Caco-2 (cell line): Measurements from ENCODE around the gene WDR91. TPM values are rescaled to one million over a fixed set of nuclear protein-coding genes. Genes with fewer than 3 reads are reported as not detected.

ENCODE experiments used
- BruUV-seq: library from RNA; stranded (reverse); fragments of 400-500 nt; replicated peaks from 2 replicates; lab custom pipeline; 2021; lab: Mats Ljungman, UMichigan
- CTCF ChIA-PET: fragments of 300-600 bp; sonication (Branson Sonifier 250); formaldehyde crosslinking; loops from one replicate; lab custom pipeline; 2022; ENCODE audit warnings: antibody characterized with exemption; lab: Charles Lee
- POLR2A ChIA-PET: fragments of 300-600 bp; sonication (Branson Sonifier 250); formaldehyde crosslinking; loops from one replicate; lab custom pipeline; 2022; ENCODE audit warnings: antibody characterized with exemption; lab: Charles Lee
- DNase-seq, 2 experiments: peaks; one replicate each; pipeline versions ENCODE4 v3.0.0 to v3.0.0-alpha.2; 2020 to 2022
- H3K27me3 ChIP-seq: replicated peaks from 2 replicates; pipeline ENCODE4 v1.6.0; 2011; ENCODE audit warnings: low read length; ENCODE audit not compliant: control insufficient read depth, insufficient read depth
- H3K36me3 ChIP-seq: 2 replicates; pipeline ENCODE4 v1.5.1; 2011; ENCODE audit warnings: low read length; ENCODE audit not compliant: control insufficient read depth, insufficient read depth
- H3K4me1 ChIP-seq: fragments of 250-450 bp; sonication (Bioruptor Pico); 2 replicates; pipeline ENCODE4 v1.5.1; 2020; ENCODE audit warnings: mild to moderate bottlenecking
- H3K4me3 ChIP-seq: 2 replicates; pipeline ENCODE4 v1.5.1; 2011; ENCODE audit warnings: low read depth, mild to moderate bottlenecking, control low read depth, low read length
- H3K9me3 ChIP-seq: fragments of 250-450 bp; sonication (Bioruptor Pico); 2 replicates; pipeline ENCODE4 v1.5.1; 2020; ENCODE audit warnings: mild to moderate bottlenecking, moderate library complexity
- H3K27ac Mint-ChIP-seq: one replicate; pipeline ENCODE4 v1.8.0; 2022; ENCODE audit warnings: mixed read lengths; ENCODE audit not compliant: unreplicated experiment
- H3K27me3 Mint-ChIP-seq: one replicate; pipeline ENCODE4 v1.8.0; 2022; ENCODE audit warnings: mixed read lengths; ENCODE audit not compliant: insufficient read depth, unreplicated experiment
- H3K36me3 Mint-ChIP-seq: one replicate; pipeline ENCODE4 v1.8.0; 2022; ENCODE audit warnings: mild to moderate bottlenecking, mixed read lengths; ENCODE audit not compliant: insufficient read depth, unreplicated experiment
- H3K4me1 Mint-ChIP-seq: one replicate; pipeline ENCODE4 v1.8.0; 2022; ENCODE audit warnings: low read depth, mixed read lengths; ENCODE audit not compliant: unreplicated experiment
- H3K4me3 Mint-ChIP-seq: one replicate; pipeline ENCODE4 v1.8.0; 2022; ENCODE audit warnings: mild to moderate bottlenecking, moderate library complexity, mixed read lengths; ENCODE audit not compliant: unreplicated experiment
- H3K9me3 Mint-ChIP-seq: one replicate; pipeline ENCODE4 v1.8.0; 2022; ENCODE audit warnings: mixed read lengths; ENCODE audit not compliant: unreplicated experiment
- CTCF ChIP-seq, 2 experiments: fragments of 200-600 bp in 1 of 2; IDR thresholded peaks; 1 replicate in 1 of 2; 2 replicates in 1 of 2; pipeline versions ENCODE4 v1.5.1 to v1.8.0; 2011 to 2022; ENCODE audit warnings: antibody characterized with exemption in 1 of 2, control low read depth in 1 of 2, inconsistent platforms in 1 of 2, low read depth in 1 of 2, low read length in 1 of 2, mild to moderate bottlenecking in 1 of 2, moderate library complexity in 1 of 2; ENCODE audit not compliant: insufficient read depth in 1 of 2, severe bottlenecking in 1 of 2, unreplicated experiment in 1 of 2
- intact Hi-C: fragments of 100-400 bp; cut with micrococcal nuclease; formaldehyde crosslinking; loops from one replicate; pipeline ENCODE4 v1.10.0; 2022; ENCODE audit not compliant: unreplicated experiment
- total RNA-seq: library from RNA; stranded (reverse); gene quantifications from 2 replicates; pipeline ENCODE4 v1.2.3, GENCODE V29; 2022

The WDR91 gene
- total RNA-seq, 1 experiment from 2014 or later = 12.6 TPM

GRCh38 chr7:135166338-135166990, 44.9 kb downstream of the WDR91 start:
- H3K4me3 Mint-ChIP-seq = no peak overlapping the region
- H3K36me3 Mint-ChIP-seq = peaks cover 91% of the 10 kb centered on the region
- peaks cover 5% of the 10 kb centered on the region for H3K36me3 ChIP-seq
- peaks cover 12% of the 10 kb centered on the region; the same call in 1 of the 2 replicates for H3K4me1 ChIP-seq
- CTCF ChIA-PET = no interaction called here
- no peaks in the 10 kb centered on the region for H3K27me3 Mint-ChIP-seq
- no peaks in the 10 kb centered on the region for H3K9me3 ChIP-seq
- H3K27me3 ChIP-seq = no peaks in the 10 kb centered on the region
- TF ChIP-seq CTCF (IDR thresholded peaks at IDR 0.05; ENCODE audit: insufficient read depth in 1 of 2, low read depth in 1 of 2, low read length in 1 of 2, severe bottlenecking in 1 of 2, unreplicated experiment in 1 of 2) = no peak
- POLR2A ChIA-PET = no interaction called here
- no peak overlapping the region for H3K27ac Mint-ChIP-seq
- peaks cover 16% of the 10 kb centered on the region for H3K9me3 Mint-ChIP-seq
- no peak overlapping the region for H3K4me3 ChIP-seq
- BruUV-seq = no TSS peak
- peaks cover 20% of the 10 kb centered on the region for H3K4me1 Mint-ChIP-seq
- intact Hi-C loops = no loop called here
- DNase-seq = no peak

- Histone ChIP-seq H3K4me3 (no peak overlapping the region), H3K36me3 (peaks cover 5% of the 10 kb centered on the region), H3K9me3 (no peaks in the 10 kb centered on the region), H3K27me3 (no peaks in the 10 kb centered on the region), H3K4me1 (peaks cover 12% of the 10 kb centered on the region; the same call in 1 of the 2 replicates)
- peaks cover 93% of the 10 kb centered on the region for H3K36me3 Mint-ChIP-seq
- BruUV-seq = no TSS peak
- intact Hi-C loops = no loop called here
- POLR2A ChIA-PET = no interaction called here
- H3K27me3 Mint-ChIP-seq = no peaks in the 10 kb centered on the region
- no peak overlapping the region for H3K4me3 Mint-ChIP-seq
- peaks cover 22% of the 10 kb centered on the region for H3K9me3 Mint-ChIP-seq
- H3K27ac Mint-ChIP-seq = no peak overlapping the region
- peaks cover 22% of the 10 kb centered on the region for H3K4me1 Mint-ChIP-seq
- CTCF ChIA-PET = no interaction called here
- DNase-seq = no peak
- TF ChIP-seq CTCF (IDR thresholded peaks at IDR 0.05; ENCODE audit: insufficient read depth in 1 of 2, low read depth in 1 of 2, low read length in 1 of 2, severe bottlenecking in 1 of 2, unreplicated experiment in 1 of 2) = no peak
Observed at GRCh38 chr7:135165862-135166261, 45.5 kb downstream of the WDR91 start.

GRCh38 chr7:135164357-135165061, 46.8 kb downstream of the WDR91 start:
- Histone ChIP-seq H3K4me3 (no peak overlapping the region), H3K36me3 (peaks cover 5% of the 10 kb centered on the region), H3K4me1 (peaks cover 19% of the 10 kb centered on the region), H3K27me3 (no peaks in the 10 kb centered on the region), H3K9me3 (no peaks in the 10 kb centered on the region)
- peaks cover 85% of the 10 kb centered on the region for H3K36me3 Mint-ChIP-seq
- POLR2A ChIA-PET = interaction anchor here (1.0 kb wide), 2 partner anchors 16 to 172 kb away, joined by 3 to 4 read pairs; partner anchors contain the start of gene TMEM140
- no peaks in the 10 kb centered on the region for H3K27me3 Mint-ChIP-seq
- no peak for DNase-seq
- no peak overlapping the region for H3K27ac Mint-ChIP-seq
- peaks cover 27% of the 10 kb centered on the region for H3K9me3 Mint-ChIP-seq
- CTCF ChIA-PET = interaction anchor here (1.6 kb wide), 1 partner anchor 17 kb away, joined by 5 read pairs; the partner anchor contains the start of gene TMEM140
- no peak overlapping the region for H3K4me3 Mint-ChIP-seq
- peaks cover 25% of the 10 kb centered on the region for H3K4me1 Mint-ChIP-seq
- BruUV-seq = no TSS peak
- intact Hi-C loops = no loop called here
- no peak for TF ChIP-seq CTCF (IDR thresholded peaks at IDR 0.05; ENCODE audit: insufficient read depth in 1 of 2, low read depth in 1 of 2, low read length in 1 of 2, severe bottlenecking in 1 of 2, unreplicated experiment in 1 of 2)
